DMS 273 (cell line): Measurements from ENCODE around the gene MED15.
"Not testable (repeated sequence)": the region's sequence is repeated elsewhere in the genome, so short reads cannot be mapped to it uniquely, and the experiment has no call there.

Experiments used
- DNase-seq: peaks from one replicate; lab custom pipeline; 2025; ENCODE audit not compliant: unreplicated experiment; lab: John Stamatoyannopoulos, UW

Gene MED15

DNA sequence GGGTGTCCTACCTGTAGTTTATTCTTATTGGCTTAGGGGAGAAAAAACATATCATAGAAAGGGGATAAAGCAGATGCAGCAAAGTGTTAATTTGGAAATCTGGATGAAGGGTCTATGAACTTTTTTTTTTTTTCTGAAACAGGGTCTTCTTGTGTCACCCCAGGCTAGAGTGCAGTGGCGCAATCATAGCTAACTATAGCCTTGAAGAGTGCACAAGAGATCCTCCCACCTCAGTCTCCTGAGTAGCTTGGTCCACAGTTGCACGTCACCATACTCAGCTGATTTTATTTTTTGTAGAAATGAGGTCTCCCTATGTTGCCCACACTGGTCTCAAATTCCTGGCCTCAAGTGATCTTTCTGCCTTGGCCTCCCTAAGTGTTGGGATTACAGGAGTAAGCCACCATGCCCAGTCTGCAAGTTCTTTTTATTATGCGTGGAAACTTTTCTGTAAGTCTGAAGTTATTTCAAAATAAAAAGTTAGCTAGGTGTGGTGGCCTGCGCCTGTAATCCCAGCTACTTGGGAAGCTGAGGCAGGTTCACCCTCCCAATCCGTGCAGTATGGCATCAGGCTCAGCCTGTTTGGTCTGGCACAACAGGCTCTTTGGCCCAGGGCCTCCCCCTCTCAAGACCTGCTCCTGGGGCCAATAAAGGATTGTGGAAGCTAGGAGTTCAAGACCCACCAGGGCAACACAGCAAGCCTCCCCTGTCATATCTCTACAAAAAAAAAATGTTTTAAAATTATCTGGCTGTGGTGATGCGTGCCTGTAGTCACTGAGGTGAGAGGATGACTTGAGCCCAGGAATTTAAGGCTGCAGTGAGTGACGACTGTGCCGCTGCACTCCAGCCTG, 111.9 kb downstream of the MED15 start:
- no peak for DNase-seq

DNA sequence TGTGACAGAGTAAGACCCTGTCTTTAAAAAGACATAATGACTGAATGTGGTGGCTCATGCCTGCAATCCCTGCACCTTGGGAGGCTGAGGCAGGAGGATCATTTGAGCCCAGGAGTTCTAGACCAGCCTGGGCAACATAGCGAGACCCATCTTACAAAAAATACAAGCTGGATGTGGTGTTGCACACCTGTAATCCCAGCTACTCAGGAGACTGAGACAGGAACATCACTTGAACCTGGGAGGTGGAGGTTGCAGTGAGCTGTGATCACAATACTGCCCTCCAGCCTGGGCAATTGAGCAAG, 112.4 kb downstream of the MED15 start:
- not testable (repeated sequence) for DNase-seq

DNA sequence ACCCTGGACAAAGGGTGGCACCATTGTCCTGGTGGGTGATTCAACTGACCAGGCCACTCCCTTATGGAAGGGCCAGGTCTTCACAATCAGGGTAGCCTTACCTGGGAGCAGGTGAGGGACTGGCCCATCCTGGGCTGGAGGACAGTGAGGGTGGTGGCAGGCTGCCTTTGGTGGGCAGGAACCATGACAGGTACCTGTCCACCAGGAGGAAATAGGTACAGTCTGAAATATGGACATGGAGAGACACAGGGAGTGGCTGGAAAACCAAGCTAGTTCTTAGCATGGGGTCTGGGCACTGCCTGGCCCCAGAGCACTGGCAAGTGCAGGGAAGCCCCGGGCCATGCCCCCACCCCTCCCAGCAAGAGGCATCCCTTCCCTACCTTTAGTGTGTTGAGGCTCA, 113.8 kb downstream of the MED15 start:
- no peak for DNase-seq

DNA sequence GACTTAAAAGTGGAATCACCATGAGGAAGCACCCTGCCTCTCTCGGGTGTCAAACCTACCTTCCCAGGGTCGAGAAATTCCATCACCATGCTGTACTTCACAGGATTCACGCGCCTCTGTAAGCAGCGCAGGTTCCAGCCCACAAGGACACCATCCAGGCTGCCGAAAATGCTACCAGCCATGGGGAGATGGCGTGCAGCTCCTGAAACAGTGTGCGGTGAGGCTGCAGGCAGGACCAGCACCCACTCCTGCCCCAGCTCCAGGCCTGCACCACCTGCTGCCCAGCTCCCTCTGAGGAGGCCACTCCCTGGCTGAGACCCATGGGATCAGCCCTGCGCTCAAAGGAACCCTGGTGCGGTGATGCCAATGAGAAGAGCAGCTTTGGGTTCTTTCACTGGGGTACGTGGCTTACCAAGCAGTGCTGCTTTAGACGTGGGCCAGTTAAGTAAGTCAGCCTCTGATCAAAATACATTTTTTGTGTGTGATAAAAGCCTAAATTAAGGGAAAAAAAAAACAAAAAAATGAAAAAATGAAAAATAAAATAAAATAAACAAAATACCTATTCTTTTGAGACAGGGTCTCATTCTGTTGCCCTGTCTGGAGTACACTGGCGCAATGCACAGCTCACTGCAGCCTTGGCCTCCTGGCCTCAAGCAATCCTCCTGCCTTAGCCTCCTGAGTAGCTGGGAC, 115.4 kb downstream of the MED15 start:
- no peak for DNase-seq

DNA sequence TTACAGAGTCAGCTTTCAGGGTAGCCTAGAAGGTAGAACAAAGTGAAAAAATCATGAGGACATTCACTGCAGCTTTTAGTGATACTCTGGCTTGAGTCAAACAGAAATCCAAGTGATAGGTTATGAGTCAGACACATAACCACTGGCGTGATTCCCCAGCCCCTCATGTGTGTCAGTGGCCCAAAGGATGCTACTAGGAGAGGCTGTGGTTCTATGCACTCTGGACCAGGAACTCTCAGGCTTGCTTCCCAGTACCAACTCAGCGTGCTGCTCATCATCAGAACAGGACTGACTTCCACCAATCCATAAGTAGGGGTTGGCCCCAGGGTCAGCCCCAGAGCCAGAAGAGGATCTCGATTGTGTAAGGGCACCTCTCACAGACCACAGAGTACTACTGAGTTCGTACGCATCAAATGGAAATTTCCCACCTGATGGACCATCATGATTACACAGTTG, 116.8 kb downstream of the MED15 start:
- no peak for DNase-seq

DNA sequence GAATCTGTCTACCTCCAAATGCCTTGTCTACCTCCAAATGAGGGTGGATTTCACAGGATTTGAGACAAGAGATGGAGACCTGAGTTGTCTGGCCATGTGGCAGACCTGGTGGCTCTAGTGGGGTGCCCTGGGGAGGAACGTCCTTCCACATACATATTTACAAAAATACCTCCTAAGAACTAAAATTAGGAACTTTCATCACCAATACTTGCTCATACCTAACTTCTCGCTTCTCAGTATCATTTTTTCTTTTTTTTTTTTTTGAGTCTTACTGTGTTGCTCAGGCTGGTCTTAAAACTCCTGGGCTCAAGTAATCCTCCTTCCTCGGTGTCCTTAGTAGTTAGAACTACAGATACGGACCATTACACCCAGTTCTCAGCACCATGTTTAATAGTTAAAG, 117.9 kb downstream of the MED15 start:
- no peak for DNase-seq

DNA sequence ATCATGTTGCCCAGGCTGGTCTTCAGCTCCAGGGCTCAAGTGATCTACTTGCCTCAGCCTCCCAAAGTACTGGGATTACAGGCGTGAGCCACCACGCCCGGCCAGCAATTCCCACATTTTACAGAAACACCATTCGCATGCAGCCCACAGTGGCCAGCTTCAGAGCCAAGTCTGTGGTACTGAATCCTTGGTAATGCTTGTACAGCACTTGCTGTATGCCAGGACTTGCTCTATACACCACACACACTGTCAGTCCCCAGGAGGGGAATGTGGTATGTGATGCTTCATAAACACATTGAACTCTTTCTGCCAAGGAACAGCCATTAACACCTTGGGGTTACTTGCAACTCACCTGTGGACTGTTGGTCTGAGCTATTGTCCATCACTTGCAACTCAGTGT, 119.4 kb downstream of the MED15 start:
- DNase-seq = no peak

DNA sequence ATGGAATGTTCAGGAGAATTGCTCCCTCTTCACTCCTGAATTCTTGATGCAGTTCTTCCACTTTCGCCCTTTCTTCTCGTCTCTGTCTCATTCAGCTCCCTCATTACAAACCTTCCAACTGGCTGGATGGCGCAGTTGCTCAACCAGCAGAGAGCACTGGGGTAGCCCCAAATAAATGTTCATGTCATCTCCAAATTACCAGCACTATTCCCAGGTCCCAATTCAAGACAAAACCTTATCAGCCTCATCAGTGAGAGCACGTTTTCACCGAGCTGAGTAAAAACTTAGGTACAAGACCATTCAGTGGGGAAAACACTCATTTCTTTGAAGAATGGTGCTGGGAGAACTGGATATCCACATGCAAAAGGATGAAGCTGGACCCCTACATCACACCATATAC, 120.0 kb downstream of the MED15 start:
- DNase-seq = no peak

DNA sequence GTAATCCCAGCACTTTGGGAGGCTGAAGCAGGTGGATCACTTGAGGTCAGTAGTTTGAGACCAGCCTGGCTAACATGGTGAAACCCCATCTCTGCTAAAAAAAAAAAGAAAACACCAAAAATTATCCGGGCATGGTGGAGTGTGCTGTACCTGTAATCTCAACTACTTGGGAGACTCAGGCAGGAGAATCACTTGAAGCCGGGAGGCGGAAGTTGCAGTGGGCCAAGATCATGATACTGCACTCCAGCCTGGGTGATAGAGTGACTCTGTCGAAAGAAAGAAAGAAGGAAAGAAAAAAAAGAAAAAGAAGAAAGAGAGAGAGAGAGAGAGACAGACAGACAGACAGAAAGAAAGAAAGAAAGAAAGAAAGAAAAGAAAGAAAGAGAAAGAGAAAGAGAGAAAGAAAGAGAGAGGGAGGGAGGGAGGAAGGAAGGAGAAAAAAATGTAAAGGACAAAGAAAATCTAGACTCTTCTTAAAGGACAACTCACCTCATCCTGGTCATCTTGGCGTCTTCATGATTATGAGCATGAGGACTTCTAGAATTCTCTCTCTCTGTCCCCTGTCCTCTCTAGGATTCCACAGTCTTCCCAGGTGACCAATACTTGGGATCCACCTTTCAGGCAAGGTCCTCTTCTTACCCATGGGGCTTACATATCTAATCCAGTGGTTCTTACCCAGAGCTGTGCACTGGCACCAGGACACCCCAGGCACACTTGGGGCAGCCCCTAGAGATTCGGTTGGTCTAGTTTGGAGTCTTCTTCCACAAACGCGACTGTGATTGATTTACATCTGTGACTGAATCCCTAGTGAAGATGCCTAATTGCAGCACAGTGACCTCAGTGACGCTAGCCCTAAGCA, 120.9 kb downstream of the MED15 start:
- no peak for DNase-seq

DNA sequence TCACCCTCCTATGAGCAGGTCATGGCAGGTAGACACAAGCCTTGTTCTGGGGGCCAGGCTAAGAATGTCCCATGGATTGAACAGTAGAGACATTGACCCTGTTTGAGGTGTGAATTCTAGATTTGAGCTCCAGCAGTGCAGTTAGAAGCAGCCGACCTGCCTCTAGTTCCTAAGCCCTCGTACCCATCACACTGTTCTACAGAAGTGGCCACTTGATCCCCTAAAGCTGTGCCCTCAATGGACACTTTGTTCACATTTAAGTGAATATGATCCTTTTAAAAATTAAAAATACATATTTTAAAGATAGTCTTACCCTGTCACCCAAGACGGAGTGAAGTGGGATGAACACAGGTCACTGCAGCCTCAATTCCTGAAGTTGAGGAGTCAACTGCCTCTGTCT, 122.0 kb downstream of the MED15 start:
- no peak for DNase-seq

DNA sequence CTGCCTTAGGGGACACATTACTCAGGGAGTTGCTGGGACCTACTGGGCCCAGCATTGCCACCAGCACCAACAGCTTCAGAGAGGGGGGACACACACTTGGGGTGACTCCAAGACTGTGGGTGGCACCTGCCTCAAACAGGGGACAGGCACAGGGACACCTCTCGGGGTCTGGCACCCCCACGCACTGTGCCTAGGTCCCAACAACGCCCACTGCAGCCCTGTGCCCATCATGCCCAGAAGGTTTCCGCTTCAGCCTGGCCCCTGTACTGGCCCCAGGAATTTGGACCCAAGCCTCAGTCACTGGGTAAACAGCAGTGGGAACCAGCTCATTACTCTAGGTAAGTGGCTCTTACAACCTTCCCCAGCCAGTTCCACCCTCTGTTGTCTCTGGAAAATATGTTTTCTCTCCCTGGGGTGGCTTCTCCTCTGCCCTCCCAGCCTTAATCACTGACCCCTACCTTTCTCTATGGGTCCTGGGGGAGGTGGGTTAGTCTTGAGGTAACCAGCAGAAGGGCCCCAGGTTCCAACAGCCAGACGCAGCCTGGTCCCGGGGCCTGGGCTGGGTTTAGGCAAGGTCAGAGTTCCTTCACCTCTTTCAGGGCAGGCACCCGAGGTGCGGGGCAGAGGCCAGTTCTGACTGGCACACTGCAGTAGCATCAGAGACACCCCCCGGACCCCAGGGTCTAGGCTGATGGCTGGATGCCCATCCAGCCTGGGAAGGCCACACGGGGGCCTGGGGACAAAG, 123.6 kb downstream of the MED15 start:
- DNase-seq = no peak

DNA sequence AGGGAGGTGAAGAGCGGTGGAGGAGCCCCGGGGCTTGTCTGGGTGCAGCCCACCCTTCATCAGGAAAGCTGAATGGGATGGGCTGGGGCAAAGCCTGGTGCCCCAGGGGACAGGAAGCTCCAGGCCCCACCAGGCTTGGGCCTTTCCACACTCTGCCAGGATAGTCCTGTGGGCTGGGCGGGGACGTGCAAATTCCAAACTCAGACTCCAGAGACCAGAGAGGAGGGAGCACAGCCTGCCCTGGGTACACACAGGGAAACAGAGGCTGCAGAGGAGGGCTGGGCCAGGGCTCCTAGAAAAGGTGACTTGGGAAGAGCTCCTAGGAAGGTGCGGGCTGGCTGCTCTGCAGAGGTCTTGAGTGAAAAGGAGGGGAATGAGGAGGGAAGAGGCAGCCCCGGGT, 124.7 kb downstream of the MED15 start:
- DNase-seq = no peak

DNA sequence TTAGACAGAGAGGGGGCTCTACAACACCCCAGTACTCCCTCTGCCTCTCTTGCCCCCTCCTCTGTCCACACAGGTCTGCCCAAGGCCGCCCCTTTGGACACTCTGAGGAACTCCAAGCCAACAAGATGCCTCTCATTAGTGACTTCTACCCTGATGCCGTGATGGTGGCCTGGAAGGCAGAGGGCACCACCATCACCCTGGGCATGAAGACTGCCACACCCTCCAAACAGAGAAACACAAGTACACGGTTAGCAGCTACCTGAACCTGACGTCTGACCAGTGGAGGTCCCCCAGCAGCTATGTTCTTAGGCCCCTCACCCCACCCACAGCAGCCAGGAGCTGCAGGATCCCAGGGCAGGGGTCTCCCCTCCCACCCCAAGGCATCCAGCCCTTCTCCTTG, 125.1 kb downstream of the MED15 start:
- DNase-seq = no peak

DNA sequence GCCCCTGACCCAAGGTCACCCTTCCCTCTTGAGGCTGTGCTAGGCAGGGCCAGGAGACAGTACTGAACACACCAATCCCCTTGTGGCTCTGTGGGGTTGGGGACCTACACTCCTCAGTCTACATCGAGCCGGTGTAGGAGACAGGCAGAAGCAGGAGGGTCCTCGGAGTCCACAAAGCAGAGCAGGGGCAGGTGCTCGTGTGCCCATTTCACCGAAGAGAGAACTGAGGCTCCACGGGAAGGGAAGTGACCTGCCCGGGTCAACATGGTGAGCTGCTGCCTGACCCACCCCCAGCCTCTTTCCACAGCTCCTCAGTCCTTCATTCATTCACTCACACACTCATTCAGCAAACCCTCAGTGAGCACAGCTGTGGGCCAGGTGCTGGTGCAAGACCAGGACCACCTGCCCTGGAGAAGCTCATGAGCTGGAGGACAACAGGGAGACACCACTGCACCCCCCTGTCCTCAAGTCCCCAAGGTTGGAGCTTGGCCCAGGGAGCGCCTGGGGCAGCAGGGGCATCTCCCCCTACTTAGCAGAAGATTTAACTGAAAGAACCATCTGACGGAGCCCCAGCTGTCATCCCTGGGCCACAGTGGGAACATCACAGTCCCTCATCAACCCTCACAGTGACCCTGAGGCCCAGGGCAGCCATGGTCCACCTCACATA, 127.3 kb downstream of the MED15 start:
- no peak for DNase-seq

DNA sequence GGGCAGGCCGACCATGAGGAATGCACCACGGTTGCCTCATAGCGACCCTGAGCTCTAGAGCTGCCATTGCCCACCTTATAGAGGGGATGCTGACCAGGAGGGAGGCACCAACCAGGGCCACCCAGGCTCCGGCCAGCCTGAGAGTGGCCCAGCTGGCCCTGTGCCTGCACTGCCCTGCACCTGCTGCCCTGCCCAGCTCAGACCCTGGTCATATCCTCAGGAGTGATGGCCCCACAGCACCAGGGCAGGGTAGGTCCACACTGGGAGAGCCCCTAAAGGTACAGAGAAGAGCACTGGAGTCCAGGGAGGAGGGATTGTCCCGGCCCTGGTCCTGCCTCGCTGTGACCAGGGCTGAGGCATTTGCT, 127.8 kb downstream of the MED15 start:
- no peak for DNase-seq

DNA sequence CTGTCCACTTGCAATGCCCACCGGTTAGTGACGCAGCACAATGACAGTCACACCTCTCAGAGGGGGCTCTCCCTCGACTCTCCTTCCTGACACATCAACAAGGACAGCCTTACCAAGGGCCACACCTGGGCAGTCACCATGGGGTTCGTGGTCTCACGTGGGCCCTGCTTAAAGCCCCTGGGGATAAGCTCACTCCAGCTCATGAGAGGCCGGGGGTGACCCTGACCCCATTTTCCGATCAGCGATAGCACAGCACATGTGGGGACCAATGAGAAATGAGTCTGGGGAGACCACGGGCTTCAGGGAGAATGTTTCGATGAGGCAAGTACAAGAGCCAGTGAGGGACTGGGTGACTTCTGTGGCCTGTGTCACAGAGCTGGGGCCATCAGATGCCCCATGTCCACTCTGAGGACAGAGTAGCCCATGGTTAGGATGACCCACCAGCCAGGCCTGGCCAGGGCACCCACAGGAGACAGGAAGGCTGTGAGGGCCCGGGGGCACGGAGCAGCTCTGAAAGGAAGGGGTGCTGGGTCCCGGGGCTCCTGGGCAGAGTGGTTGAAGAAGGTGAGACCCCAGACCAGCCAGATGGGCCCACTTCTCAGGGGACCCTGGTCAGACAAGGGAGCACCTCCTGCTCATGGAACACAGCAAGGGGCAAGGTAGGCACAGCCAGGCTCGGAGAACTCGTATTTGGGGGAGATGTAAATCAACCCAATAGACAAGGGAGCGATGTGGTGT, 128.8 kb downstream of the MED15 start:
- no peak for DNase-seq

DNA sequence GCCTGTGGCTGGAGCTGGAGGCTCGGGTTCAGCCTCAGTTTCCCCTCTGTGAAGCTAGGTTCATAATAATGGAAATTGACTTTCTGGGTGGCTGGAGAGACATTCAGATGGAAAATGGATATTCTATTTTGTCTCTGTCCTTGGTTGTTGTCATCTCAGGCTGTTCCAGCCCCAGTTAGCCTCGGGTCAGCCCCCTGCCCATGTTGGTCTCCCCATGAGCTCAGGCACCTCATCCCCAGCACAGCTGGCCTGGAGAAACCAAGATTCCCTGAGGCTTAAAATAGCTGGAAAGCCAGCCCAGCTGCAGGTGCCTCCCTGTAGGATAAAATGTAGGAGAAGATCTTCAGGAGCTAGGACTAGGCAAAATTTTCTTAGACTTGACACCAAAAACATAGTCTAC, 129.5 kb downstream of the MED15 start:
- DNase-seq = no peak
